Activated CD4-positive, alpha-beta T cell treated with anti-CD3 and anti-CD28 coated beads for 48 hours (primary cell): ENCODE measurements around the gene LMLN.
"Not testable (repeated sequence)": the region's sequence is repeated elsewhere in the genome, so short reads cannot be mapped to it uniquely, and the experiment has no call there.

ENCODE experiments used
- DNase-seq: peaks from one replicate; pipeline ENCODE4 v3.0.0-alpha.2; 2020

Gene LMLN, protein sequence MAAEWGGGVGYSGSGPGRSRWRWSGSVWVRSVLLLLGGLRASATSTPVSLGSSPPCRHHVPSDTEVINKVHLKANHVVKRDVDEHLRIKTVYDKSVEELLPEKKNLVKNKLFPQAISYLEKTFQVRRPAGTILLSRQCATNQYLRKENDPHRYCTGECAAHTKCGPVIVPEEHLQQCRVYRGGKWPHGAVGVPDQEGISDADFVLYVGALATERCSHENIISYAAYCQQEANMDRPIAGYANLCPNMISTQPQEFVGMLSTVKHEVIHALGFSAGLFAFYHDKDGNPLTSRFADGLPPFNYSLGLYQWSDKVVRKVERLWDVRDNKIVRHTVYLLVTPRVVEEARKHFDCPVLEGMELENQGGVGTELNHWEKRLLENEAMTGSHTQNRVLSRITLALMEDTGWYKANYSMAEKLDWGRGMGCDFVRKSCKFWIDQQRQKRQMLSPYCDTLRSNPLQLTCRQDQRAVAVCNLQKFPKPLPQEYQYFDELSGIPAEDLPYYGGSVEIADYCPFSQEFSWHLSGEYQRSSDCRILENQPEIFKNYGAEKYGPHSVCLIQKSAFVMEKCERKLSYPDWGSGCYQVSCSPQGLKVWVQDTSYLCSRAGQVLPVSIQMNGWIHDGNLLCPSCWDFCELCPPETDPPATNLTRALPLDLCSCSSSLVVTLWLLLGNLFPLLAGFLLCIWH

DNA sequence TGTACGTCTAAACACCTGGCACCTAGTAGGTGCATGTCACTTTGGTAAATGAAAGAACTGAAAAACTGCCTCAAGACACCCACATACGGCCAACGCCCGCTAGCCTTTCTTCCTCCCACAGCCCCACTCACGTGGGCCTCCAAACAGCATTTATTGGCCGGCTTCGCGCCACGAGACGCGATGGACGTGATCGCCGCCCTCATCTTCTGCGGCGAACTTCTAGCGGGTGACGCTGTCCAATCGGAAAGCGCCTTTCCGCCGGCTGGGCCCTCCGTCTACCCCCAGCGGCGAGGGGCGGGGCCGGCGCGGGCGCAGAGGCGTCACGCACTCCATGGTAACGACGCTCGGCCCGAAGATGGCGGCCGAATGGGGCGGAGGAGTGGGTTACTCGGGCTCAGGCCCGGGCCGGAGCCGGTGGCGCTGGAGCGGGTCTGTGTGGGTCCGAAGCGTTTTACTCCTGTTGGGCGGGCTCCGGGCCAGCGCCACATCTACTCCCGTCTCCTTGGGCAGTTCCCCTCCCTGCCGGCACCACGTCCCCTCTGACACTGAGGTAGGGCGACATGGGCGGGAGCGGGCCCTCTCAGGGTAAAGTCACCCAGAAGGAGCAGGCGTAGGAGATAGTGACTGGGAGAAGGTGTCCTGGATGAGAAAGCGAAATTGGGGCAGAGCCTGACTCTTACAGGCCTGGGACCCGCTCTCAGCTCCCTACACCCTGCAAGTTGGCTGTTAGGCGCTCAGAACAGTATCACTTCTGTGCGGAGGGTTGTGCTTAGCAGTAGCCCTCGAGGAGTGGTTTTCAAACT lies at the start of gene LMLN:
Gene LMLN (plus strand): TSS at position 327 of the 803 bp plus-strand sequence. CDS start 29 bp downstream, at position 356.
- DNase-seq: peak; percentile 97

- DNase-seq: no peak
These were observed 47.1 kb upstream of the LMLN start for GRCh38 chr3:197912741-197913476.

DNA sequence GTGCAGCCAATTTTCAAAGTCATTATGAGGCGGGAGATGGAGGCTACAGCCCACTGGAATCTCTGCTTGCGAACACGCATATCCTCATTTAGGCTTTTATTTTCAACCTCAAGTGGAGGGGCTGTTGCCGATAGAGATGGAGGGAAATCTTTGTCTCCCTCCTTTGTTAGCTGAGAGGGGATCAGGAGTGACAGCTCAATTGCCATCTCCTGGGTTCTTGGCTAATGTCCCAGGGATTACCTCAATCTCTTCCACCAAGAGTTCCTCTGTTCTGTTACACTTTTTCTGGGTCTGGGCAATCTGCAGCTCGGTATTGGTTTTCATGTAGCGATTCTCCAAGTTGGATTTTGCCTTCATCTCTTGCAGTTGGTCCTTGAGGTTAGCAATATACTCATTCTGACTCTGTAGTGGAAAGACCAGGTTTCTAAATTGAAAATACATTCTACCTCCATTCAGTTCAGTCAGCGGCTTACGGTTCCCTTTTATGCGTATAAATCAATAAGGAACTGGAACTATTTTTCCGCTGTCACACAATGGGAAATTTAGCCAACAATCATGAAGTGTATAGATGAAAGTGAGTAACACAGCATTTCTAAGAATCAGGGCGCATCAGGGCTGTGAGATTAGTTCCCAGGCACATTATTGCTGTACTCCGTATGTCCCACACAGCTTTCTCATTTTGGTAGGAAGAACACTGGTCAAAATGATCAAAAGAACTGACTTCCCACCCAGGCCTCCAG lies 46.2 kb upstream of the LMLN start:
- no peak for DNase-seq

DNA sequence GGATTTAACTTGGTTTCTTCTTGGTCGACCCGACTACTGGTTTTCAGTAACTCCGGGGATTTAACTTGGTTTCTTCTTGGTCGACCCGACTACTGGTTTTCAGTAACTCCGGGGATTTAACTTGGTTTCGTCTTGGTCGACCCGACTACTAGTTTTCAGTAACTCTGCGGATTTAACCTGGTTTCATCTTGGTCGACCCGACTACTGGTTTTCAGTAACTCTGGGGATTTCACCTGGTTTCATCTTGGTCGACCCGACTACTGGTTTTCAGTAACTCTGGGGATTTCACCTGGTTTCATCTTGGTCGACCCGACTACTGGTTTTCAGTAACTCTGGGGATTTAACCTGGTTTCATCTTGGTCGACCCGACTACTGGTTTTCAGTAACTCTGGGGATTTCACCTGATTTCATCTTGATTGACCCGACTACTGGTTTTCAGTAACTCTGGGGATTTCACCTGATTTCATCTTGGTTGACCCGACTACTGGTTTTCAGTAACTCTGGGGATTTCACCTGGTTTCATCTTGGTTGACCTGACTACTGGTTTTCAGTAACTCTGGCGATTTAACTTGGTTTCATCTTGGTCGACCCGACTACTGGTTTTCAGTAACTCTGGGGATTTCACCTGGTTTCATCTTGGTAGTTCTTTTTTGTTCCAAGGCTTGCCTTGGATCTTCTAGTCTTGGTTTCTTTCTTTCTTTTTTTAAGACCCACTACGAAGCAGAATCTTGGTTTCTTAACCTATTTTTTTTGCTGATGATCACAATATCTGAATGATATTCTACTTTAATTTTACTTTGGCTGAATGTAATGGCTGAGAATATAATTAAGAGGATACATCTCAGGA lies 38.4 kb upstream of the LMLN start:
- DNase-seq: peak; percentile 5

DNA sequence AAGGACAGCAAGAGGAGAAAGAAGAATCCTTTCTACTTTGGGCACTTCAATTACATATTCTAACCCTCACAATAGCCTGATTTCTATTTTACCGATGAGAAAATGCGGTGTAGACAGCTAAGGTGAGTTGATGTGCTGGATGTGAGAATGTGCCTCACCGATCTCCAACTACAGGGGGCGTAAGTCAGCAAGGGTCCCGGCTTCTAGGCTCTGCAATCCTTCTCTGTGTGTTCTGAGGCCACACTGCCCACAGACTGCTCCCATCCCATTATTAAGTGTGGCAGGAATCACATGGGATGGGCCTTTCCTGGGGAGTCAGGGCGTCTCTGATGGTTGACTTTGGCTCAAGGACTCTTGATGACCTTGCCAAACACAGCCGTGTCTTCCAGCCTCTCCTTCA lies 33.6 kb upstream of the LMLN start:
- peak; percentile 38 for DNase-seq

GRCh38 chr3:197927578-197927977 lies 32.4 kb upstream of the LMLN start:
- DNase-seq: not testable (repeated sequence)

- no peak for DNase-seq
These were observed 23.1 kb upstream of the LMLN start for GRCh38 chr3:197936819-197937384.

- no peak for DNase-seq
These were observed 19.2 kb upstream of the LMLN start for GRCh38 chr3:197940745-197941384.

- DNase-seq: peak; percentile 40
These were observed 17.0 kb upstream of the LMLN start for GRCh38 chr3:197942956-197943556.

GRCh38 chr3:197949191-197949777 lies 10.7 kb upstream of the LMLN start:
- DNase-seq: peak; percentile 33

DNA sequence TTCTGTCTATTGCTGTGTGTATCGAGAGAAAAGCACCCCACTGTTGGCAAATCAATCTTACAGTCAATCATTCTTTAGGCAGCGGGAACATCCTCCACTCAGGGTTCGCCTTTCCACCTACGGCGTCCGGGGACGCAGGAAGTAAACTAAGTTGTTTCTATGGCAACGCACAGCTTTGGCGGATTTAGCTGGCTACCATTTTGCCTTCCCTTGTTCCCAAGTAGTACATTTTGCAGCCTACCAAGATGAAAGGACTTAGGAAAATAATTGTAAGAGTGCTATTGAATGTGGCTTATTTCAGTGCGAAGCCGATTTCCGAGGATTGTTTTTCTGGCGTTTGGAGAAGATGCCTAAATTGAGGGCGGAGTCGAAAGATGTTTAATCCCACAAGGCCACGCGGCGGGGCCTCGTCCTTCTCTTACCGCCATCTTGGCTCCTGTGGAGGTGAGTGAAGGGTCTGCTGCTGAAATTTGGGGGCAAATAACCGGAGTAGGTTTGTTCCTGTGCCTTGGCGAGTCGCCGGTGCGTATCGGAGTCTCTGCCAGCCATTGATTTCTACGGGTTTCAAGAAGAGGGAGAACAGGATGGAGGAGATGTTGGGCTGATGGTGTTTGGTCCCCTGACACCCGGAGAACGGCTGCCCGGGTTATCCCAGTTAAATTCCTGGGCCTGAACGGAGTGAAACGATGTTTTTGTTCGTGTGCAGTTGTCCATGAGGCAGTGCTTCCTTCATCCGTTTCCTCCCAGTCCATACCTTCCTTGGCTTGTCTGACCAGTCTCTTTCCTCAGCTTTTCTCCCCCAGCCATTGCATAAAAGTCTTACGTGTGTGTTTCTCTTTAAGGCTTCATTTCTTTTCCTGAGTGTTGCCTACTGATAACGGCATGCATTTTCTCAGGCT lies 10.0 kb upstream of the LMLN start, which contains the start of gene RPL35A:
Gene RPL35A (plus strand): TSS at position 413 of the 899 bp plus-strand sequence. CDS start 778 bp downstream, outside the sequence.
- peak; percentile 88 for DNase-seq

DNA sequence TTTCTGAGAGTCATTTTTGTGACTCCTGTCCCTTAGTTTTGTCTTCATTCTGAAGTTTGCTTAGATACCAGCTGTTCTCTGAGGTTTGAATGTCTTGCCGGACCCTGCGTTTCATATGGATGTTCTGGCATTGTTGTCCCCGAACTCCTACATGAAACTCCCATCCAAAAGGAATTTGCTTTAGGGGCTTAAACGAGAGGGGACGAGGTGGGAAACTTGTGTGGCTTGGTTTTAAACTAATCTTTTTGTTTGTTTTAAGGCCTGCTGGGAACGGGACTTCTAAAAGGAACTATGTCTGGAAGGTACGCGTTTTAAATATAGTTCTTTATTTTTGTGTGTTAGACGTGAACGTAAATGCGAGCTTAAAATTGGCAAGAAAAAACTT lies 9.3 kb upstream of the LMLN start:
- DNase-seq: no peak

- DNase-seq: no peak
These were observed 8.5 kb upstream of the LMLN start for GRCh38 chr3:197951392-197951990.

DNA sequence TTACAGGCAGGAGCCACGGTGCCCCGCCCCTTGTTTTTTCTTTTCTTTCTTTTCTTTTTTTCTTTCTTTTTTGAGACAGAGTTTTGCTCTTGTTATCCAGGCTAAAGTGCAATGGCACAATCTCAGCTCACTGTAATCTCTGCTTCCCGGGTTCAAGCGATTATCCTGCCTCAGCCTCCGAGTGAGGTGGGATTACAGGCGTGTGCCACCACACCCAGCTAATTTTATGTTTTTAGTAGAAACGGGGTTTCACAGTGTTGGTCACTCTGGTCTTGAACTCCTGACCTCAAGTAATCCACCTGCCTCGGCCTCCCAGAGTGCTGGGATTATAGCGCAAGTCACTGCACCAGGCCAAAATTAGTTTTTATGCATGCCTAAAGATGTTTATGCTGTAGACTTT lies 7.6 kb upstream of the LMLN start:
- DNase-seq: no peak

DNA sequence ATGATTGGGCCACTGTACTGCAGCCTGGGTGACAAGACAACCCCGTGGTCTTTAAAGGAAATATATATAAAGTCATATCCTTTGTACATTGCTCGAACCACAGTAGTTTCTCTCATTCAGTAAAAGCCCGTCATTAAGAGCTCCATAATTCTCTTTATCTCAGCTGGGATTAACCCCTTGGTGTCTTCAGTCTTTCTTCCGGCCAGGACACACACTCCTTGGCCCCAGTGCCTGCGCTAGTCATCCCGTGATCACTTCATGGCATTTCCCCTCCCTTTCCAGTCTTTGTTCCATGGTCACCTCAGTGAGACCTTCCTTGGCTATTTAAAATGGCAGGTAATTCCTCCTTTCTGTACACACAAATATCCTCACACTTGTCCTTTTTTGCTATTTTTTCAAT lies 6.7 kb upstream of the LMLN start:
- no peak for DNase-seq

DNA sequence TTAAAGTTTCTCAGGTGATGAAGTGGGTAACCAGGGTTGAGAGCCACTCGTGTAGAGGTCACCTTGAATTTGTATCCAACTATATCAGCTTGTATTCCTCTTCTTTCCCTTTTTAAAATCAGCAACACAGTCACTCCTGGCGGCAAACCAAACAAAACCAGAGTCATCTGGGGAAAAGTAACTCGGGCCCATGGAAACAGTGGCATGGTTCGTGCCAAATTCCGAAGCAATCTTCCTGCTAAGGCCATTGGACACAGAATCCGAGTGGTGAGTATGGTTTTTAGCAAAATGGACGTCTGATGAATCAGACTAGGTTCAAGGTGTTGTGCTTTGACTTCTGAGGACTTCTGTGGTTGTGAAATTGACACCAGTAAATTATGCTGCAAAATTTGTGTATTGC lies 6.1 kb upstream of the LMLN start:
- DNase-seq: no peak

GRCh38 chr3:197955892-197956477 lies 4.0 kb upstream of the LMLN start:
- DNase-seq: no peak
